SKM-1 (cell line): ENCODE results near the gene HES2.
"Not testable (repeated sequence)": the region's sequence is repeated elsewhere in the genome, so short reads cannot be mapped to it uniquely, and the experiment has no call there.

ENCODE experiments used
- DNase-seq: peaks from one replicate; lab custom pipeline; 2025; ENCODE audit not compliant: unreplicated experiment; lab: John Stamatoyannopoulos, UW

Gene HES2

DNA sequence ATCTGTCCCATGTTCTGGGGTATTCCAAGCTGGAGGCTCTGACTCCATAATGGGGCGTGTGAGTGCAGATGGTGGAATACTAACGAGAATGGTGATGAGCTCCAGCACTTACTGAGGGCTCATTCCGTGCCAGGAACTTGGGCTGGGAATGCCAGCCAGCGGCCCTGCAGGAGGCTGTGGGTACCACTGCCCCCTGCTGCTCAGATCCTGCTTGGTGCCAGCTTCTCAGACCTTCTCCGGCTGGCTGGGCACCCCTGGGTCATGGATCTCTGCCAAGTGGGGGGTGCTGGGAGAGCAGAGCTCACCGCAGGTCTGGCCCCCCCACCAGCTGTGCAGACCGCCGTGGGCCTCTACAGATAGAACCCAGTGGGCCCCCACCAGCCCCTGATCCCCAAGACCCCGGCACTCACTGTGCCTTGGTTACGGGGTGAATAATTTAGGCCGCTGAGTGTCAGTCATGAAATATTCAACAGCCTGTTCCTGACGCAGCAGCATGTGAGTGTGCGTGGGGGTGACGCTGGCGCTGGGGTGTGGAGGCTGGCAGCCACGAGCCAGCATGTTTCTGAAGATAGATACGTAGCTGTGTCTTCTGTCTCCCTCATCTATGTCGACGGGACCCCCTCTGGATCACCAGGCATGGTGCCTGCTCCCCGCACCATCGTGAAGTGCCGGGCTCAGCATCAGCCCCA is 17.4 kb upstream of the HES2 start:
- DNase-seq = not testable (repeated sequence)

DNA sequence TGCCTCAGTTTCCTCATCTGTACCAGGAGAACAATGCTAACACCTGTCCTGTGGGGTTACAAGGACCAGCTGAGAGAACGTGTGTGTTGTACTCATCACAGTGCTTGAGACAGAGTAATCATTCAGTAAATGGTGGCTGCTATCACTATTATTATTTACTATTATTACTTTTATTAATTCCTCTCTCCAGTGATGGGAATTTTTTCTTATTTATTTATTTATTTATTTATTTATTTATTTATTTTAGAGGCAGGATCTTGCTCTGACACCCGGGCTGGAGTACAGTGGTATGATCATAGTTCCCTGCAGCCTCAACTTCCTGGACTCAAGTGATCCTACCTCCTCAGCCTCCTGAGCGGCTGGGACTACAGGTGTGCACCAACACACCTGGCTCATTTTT is 16.6 kb upstream of the HES2 start:
- not testable (repeated sequence) for DNase-seq

DNA sequence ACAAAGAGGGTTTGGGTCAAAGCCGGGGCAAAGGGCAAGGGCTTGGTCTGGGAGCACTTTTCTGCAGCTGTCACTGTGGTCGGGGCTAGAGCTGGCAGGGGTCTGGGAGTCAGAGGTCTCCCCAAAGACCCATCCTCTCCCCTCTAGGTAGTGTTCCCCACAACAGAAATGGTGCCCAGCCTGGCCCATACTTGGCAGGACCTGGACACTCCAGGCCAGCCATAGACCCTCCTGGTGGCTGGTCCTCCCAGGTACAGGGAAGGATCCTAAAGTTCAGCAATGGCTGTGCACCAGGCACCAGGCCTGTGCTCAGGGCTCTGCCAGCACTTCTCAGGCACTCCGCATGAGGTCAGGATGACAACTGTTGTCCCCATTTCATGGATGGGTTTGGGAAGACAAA is 15.8 kb upstream of the HES2 start:
- DNase-seq = no peak

DNA sequence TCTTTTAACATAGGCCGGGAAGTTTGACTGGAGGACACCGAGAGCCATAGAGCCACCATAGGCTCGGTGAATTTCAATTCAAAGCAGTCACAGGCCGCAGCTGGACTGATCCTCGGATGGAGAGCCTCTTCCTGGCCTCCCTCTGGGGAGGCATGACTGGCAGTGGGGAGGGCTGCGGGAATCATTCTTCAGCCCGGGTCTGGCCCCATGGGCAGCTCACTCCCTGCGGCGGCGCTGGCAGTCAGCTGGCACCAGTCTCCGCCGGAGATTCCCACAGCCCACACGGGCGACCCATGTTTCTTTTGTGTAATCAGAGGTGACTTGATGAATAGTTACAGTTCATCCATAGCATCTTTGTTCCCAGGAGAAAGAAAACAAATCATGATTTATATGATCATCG is 15.4 kb upstream of the HES2 start:
- no peak for DNase-seq

DNA sequence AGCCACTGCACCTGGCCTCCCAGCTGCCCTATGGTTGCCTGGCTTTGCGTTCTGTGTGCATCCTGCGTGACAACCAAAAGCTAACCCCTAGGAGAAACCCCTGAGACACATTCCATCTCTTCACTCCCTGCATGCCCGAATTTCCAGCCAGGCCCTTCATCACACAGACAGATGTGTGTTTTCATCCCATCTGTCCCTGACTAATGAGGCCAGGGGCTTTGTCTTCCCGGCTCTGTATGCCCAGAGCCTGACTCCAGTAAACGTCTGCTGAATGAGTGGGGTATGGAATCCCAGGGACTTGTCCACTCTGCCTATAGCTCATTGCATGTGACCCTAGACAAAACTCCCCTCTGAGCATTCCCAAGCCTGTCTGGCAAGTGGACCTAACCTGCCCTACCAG is 14.5 kb upstream of the HES2 start:
- DNase-seq = no peak

DNA sequence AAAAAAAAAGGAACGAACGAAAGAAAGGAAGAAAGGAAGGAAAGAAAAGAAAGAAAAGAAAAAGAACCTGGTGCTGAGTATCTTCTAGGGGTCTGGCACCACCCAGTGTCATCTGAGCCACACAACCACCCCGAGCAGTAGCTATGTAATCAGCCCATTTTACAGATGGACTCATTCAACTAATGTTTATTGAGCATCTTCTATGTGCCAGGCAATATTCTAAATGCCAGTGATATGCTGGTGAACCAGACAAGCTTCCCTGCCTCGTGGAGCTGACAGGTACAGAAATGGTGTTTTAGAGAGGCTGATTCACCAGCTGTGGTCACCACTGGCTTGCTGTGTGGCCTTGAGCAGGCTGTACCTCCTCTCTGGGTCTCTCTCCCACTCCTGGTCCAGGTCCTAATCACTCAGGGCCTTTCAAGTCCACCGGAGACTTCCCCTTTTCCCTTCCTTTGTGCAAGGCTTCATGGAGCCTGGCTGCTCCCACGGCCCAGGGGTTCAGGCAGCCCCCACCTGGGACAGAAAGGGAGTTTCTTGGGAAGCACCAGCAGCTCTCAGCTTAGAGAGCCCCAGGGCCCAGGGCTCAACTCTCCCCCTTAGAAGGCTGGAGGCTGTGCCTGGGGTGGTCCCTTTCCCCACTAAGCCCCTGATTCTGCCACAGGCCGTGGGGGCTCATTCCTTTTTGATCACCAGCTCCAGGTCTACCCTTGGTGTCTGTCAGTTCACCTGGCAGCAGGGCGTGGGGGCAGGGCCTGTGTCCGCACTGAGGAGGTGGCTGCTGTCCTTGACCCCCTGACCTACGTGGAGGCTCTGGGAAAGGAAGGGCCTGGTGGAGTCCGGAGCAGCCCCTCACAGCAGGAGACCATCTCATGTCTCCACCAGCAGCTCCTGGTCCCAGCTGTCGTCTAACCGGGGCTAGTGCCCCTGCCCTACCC is 12.2 kb upstream of the HES2 start:
- not testable (repeated sequence) for DNase-seq

DNA sequence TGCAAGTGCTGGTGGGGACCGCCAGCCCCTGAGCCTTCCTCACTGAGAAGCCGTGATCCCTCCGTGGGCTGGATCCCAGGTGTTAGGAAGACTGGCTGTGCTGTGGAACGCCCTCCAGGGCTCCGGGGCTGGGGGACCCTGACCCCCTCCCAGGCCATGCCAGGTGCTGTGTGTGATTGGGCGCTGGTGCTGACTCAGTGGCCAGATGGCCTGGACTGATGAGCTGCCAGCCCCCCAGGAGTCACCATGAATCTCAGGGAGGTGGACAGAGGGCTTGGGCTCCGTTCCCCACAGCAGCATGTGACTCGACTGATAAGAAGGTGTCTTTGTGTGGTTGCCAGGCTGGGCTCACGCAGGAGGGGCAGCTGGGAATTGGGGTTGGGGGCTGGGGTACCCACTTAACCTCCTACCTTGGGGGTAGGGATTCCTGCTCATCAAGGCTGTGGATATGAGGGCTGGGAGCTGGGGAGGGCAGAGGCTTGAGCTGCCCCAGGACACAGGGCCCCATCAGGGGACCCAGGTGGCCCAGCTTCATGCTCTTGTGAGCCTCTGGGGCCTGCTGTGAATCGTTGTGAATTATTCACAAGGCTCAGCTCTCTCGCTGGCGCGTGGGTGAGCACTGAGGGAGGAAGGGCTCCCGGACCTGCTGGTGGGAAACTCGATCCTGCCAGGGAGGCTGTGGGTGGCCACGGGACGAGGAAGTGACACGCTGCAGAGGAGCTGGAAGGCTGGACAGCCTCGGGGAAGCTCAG is 10.1 kb upstream of the HES2 start:
- not testable (repeated sequence) for DNase-seq

DNA sequence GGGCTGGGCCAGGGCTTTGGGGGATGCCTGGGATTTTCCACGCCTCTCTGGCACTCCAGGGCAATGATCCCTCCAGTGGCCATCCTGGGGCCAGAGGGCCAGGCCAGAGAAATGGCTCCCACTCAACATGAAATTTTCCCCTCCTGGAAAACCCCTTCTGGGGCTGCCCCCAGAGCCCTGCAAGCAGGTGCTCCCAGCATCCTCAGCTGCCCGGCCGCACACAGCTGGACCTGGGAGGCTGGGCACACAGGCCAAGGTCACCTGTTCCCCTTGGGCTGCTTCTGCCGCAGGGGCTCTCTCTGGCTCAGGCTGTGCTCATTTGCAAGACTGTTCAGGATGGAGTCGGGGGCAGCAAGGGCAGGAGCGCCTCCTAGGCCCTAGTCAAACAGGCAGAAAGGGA is 8.7 kb upstream of the HES2 start:
- not testable (repeated sequence) for DNase-seq

DNA sequence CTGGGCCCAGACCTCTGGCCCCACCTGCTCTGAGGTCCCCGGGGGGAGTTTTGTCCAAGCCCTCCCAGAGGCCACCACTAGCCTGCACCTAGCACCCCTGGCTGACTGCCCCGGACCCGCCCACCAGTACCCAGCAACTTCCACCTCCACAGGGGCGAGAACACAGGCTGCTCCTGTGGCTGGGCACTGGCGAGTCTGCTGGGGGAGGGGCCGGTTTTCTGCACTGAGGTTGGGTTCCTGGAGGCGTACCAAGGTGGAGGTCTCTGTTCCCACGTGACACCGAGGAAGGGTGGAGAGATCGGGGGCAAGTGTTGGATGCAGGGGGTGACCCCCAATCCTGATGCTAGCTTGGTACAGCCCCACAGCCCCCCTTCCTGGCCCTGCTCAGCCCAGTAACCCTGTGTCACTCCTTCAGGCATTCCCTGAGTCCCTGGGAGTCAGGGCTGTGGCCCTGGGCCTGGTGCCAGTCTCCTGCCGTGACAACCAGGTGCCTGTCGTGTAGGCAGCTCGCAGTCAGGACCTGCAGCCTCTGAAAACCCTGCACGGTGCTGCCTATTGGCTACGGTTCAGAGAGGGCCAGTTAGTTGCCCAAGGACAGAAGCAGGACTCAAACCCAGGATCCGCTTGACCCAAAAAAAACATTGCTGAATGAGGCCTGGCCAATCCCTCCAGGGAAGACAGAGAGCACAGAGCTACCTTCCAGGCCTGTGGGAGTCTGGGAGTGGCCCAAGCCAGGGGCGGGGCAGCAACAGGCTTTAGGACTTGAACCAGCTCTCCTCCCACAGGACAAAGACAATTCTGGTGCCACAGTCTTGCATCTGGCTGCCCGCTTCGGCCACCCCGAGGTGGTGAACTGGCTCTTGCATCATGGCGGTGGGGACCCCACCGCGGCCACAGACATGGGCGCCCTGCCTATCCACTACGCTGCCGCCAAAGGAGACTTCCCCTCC is 8.0 kb upstream of the HES2 start:
- DNase-seq = no peak

DNA sequence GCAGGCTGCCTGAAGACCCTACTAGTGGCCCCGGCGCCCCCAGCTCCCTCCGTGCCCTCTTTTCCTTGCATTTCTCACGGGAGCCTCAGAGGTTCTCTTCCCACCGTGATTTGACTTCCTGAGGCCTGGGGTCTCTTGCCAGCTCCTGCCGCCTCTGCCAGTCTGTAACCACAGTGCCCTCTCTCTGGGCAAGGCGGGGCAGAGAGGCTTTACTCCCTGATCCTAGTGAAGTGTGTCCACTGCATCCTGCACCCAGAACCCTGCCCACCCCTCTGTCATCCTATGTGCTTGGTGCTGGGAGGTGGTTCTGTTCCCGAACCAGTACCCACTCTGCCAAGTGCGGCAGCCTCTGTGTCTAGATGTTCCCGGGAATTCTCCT is 7.2 kb upstream of the HES2 start:
- no peak for DNase-seq

DNA sequence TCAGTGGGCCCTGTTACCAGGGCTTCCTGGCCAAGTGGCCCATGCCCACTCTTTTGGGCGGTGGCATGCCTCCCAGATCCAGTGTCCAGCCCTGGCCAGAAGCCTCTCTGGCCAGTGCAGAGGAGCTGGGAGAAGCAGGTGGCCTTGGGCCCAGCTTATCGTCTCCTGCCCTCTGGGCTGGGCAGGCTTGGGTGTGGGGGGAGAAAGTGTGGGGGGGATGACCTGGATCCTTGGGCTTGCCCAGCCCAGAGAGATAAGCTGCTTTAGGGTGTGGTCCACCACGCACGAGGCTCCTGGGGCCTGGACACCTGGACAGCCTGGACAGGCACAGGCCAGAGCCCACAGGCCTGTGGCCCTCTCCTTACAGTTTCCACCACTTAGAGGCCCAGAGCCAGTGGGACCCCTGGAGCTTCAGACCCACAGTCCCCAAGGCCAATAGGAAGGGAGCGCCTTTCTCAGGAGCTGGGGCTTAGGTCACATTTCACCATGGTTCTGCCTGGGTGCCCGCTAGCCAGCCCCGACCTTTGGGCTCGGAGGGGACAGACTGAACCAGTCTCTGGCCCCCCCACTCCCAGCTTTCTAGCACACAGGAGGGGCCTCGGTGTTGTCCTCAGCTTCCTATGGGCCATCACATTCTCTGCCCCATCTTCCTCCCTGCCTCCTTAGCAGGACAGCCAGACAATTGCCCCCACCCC is 6.7 kb upstream of the HES2 start:
- no peak for DNase-seq

DNA sequence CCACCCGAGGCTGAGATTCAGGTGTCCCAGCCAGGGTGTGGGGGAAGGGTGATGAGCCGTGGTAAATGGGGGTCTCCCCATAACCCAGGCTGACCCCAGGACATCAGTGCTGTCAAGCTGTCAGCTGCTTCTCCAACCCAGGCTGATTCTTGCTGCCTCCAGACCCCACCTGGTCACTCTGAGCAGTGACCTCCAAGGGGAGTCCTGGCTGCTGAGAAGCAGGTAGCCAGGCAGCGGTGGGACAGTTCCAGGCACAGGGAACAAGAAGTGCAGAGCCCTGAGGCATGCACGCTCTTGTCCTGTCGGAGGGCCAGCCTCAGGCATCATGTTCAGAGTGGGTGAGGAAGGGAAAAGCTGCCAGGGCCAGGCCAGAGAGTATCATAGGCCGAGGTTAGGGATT is 5.9 kb upstream of the HES2 start:
- DNase-seq = no peak

DNA sequence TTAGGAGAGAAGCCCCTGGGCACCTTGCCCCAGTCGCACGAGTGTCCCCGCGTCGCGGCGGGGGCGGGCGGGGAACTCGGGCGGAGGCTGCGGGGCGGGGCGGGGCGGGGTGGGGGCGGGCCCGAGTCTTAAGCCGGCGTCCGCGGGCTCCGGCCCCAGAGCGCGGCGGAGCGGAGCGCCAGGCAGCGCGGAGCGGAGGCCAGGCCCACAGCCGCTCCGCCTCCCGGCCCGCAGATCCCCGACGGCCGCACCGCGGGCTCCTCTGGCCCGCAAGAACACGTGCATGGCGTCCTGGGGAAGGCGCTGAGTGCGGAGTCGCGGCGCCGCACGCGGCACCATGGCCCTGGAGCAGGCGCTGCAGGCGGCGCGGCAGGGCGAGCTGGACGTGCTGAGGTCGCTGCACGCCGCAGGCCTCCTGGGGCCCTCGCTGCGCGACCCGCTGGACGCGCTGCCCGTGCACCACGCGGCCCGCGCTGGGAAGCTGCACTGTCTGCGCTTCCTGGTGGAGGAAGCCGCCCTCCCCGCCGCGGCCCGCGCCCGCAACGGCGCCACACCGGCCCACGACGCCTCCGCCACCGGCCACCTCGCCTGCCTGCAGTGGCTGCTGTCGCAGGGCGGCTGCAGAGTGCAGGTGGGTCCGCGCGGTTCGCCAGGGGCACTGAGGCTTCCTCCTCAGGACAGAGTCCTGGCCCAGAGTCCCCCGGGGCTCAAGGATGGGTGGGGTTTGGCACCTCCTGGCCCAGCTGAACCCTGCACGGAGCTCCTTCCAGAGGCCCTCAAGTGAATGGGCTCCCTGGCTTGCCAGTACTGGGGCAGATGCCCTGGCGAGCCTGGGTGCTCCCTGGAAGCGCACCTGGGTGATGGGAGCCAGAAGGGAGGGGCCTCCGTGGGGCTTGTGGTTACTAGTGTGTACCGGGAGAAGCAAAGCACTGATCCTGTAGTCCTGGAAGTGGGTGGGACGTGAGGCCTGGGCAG is 5.2 kb upstream of the HES2 start, which contains the start of gene ESPN:
ESPN (plus strand) TSS at position 158 of the 975 bp plus-strand sequence; CDS start at position 338, 180 bp downstream.
- no peak for DNase-seq

DNA sequence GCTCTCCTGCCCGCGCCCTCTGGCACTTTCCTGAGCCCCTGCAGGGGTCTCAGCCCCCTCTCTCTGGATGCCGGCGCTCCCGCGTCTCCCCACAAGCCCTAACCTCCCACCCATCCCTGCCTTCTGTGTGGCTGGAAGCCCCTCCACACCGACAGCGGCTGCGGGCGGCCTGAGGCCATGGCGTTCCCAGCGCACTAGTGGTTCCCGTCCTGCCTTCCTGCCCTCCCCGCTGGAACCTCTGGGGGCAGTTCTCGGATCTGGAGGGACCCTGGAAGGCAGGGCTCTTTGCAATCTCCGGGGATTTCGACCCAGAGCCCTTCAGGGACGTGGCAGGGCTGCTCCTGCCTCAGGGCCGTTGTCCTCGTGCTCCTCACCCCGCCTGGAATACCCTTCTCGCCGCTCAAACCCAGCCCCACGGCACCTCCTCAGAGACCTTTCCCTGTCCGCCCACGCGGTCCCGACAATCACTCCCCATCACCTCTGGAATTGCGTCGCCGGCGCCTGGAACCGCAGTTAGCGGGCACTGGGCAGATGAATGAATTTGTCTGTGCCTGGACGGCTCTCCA is 4.4 kb upstream of the HES2 start:
- no peak for DNase-seq

DNA sequence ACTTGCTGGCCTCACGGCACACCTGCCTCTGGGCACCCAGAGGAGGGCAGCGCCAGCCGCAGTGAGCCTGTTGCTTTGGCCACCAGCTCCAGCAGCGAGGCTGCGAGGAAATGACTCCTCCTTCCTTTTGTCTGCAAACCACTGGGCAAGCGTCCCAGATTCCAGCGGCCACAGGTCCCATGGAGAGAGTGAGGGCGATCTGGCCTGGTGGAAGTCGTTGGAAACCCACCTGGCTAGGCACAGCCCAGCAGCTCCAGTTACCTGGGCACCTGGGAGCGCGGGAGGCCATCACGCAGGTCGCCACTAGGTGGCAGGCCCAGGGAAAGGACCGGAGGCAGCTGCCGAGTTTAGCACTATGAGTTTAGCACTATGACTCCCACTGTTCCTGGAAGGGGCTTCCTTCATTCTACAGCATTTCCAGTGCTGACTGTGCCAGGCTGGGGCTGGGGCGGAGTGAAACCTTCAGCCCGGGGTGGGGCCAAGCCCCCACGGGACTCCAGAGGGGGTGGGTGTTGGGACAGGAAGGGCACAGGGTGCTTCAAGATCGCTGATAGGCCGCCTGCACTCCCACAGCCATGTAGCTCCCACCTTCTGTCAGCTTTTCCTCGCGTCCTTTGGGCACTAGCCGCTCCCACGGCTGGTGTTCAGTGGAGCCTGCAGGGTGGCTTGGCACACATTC is 3.7 kb upstream of the HES2 start:
- DNase-seq = peak; percentile 4

DNA sequence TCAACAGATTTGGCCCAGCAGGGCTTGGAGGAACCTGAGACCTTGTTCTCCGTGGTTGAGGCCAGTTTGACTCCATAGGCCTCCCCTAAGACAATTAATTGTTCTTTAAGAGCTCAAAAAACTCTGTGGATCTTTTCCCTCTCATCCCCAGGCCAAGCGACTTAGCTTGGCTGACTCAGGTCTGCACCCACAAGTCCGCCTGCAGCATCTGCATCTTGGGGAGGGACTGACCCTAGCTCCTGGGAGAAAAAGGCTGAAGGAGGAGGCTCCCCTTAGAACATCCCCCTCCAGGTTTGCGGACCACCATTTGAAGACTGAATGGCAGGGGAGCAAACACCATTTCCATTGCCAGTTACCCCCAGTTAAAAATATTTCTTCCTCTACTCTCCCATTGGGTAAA is 1.5 kb upstream of the HES2 start:
- no peak for DNase-seq

DNA sequence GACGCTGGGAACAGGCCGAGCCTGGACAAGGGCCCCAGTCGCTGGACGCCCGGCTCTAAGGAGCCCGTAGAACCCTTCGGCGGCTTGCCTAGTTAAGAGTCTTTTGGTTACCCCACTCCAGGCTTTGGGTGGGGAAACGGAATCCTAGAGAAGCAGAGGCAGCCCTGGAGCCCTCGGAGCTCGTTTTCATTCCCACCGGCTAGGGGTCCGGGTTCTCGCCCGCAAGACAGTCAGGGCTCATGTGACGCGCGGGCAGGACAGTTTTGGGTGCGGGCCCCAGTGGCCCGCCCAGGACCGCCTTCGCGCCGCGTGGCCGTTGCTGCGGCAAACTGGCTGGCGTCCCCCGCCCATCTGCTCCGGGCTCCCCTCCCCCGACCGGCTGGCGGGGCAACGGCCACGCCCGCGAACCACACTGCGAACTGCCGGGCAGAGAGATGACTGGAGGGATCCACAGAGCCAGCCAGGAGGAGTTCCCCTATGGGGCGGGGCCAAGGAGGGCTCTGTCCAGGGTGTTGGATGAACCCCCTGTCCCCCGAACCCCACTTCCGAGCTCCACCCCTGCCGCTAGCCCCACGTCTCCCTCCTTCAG is 829 bp upstream of the HES2 start:
- DNase-seq = no peak
